Epithelial cell of prostate (primary cell): ENCODE results near the gene UVSSA.
"Not testable (repeated sequence)": the region's sequence is repeated elsewhere in the genome, so short reads cannot be mapped to it uniquely, and the experiment has no call there.

Experiments used
- DNase-seq: peaks from one replicate; pipeline ENCODE4 v3.0.0-alpha.2; 2011; ENCODE audit warnings: low read depth, low spot score
- H3K27ac ChIP-seq: fragments of 450-650 bp; 2 replicates; pipeline ENCODE4 v1.5.1; 2017; ENCODE audit warnings: mild to moderate bottlenecking

The UVSSA gene

DNA sequence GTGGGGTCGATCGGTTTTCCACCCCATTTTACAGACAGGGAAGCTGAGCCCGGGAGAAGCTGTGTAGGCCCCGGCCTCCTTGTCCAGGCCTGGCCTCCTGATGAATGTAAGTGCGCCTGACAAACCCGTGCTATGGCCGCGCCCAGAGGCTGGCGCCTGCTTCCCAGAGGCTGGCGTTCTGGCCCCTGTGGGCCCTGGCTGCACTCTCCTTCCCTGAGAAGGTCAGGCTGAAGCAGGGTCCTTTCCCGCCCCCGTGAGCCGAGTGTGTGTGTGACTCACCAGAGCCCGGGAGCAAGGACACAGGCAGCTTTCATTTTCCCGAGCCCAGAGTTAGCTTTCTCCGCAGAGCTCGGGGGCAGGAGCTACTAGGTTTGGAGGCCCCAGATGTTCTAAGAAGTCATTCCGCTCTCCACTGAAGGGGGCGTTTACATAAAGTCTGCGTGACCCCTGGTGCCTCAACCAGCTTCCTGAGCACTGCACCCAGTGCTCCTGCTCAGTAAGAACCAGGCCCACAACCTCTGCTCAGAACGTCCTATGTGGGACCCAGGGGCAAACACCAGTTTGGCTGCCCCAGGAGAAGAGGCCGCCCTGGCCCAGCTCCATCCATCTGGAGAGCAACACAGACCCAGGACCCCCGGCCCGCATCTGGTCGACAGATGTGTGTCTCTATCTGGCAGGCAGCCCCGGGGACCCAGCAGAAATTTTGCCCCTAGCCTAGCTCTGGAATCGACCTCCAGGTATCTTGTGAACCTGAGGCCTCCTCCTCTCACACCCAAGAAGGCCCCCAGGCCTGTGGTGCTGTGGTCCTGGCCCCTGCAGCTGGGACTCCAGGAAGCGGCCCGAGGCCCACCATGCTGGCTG, 13.6 kb downstream of the UVSSA start:
- H3K27ac ChIP-seq, result no peak overlapping the region

DNA sequence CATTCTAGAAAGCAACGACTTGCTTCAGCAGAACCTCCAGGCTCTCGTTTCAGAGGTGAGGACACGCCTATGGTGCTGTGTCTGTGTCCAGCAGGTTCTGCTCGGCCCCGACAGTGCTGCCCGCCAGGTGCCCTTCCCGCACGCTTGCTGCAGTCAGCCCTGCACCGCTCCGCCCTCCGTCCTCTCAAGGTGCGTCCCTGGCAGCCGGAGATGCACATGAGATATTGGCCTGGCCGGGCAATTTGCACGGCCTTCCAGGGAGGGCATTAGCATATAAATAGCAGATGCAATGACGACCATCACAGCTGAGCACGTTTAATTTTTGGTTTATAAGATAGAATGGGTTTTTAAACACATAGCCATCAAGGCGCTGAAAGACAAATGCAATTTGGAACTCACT, 14.4 kb downstream of the UVSSA start:
- no peak for DNase-seq
- no peak overlapping the region for H3K27ac ChIP-seq

More for the DNA sequence above, 13.6 kb downstream of the UVSSA start:
- DNase-seq, result no peak

DNA sequence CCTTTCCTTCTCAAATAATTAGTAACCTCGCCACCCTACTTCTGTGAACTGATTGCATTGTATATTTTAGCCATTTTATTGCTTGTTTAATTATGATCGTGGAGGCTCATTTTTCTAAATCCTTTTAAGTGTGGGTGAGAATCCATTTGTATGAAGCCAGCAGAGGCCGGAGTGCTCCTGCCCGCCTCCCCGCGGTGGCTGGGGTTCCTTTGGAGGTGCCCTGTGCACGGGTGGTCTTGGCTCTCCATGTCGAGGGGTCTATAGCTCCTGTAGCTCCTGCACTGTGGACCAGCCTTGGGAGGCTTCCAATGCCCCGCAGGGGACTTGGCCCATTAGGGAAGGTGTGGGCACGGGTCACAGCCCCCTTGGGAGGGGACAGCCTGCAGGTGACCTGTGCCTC, 15.0 kb downstream of the UVSSA start:
- DNase-seq, result no peak
- no peak overlapping the region for H3K27ac ChIP-seq

DNA sequence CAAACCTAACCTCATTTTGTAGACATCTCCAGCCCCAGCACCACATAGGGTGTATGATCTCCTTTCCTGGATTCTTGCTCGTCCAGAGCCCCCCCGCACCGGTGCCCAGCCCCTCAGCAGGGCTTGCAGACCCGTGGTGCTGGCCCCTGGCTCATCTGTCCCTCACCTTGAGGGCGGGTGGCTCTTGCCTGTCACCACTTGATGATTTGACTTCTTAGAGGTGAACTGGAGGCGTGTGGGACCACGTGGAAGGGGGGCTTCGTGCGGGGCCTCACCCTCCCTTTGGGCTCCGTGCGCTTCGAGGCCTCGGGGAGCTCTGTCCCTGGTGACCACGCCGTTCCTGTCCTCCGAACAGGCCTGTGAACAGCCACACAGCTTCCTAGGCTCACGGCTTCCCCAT, 15.5 kb downstream of the UVSSA start:
- no peak for DNase-seq
- no peak overlapping the region for H3K27ac ChIP-seq

DNA sequence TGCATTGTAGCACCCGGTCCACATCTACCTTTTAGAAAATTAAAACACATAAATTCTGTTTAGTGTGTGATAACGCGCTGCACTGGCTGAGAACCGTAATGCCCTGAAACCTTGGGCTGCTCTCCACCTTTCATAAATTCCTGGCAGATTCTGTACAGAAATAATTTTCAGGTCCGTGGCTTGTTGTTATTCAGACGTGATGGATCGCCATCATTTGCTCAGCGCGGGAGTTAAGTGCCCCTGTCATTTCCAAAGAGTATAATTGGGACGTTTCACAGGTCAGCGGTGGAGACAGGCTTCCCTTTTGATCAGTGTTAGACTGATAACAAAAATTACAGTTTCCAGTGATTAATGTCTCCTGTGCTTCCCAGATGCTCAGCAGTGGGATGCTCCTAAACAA, 16.5 kb downstream of the UVSSA start:
- no peak for DNase-seq
- H3K27ac ChIP-seq, result no peak overlapping the region

DNA sequence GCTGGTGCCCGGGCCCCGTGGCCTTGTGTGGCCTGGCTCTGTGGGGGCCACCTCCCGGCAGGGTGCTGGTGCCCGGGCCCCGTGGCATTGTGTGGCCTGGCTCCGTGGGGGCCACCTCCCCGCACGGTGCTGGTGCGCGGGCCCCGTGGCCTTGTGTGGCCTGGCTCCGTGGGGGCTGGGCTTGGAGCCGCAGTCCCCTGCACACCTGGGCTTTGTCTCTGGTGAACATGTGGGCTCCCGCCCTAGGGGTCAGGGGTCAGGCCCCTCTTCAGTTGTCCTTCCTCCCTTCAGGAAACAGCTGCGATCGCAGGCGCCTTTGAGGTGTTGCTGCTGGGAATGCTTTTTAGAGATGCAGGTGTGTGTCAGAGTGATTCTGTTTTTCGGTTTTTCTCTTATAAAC, 17.2 kb downstream of the UVSSA start:
- no peak for DNase-seq
- H3K27ac ChIP-seq, result no peak overlapping the region

DNA sequence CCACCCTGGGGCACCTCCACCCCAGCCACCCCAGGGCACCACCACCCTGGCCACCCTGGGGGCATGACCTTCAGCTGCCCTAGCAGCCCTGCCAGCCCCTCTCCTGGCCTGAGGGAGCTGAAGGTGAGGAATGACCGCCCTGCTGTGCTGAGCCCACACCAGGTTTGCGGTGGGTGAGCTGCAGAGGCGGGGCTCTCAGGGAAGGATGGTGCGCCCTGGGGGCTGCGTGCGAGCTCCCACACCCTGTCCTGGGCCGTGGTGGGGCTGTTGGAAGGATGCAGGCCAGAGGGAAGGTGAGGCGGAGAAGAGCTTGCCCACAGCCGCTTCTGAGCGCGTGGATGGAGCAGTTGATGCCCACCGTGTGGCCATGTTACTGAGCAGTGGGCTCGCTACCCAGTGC, 17.7 kb downstream of the UVSSA start:
- H3K27ac ChIP-seq, result no peak overlapping the region
- DNase-seq, result no peak

DNA sequence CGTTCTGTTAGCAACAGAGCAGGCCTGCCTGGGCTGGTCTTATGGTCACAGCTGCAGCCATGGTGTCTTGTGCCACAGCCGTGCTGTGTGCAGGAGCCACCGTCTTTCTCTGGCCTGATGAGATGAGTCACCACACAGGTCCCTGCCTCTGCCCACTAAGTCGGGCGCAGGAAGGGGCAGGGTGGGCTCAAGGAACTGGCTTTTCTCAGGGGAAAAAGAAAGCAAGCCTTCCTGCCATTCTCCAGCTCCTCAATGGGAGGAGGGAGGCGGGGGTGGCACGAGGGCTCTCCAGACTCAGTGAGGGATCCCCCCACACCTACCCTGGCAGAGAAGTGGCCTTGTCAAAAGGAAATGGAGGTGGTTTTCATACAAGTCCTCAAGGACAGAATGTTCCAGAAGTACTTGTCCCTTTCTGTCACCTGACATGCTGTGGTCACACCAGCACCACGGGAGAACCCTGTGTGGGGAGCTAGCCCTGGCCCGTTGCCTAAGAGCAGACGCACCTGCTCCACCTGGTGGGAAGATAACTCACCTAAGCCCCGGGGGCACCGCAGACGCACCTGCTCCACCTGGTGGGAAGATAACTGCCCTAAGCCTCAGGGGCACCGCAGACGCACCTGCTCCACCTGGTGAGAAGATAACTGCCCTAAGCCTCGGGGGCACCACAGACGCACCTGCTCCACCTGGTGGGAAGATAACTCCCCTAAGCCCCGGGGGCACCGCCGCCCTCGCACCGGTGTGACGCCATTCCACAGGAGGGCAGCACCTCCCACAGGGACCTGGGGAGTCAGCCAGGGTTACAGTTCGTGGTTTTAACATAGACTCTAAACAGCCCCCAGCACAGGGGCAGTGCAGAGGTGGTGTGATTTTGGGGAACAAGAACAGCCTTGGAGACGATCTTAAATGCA, 18.5 kb downstream of the UVSSA start:
- DNase-seq, result no peak
- no peak overlapping the region for H3K27ac ChIP-seq

DNA sequence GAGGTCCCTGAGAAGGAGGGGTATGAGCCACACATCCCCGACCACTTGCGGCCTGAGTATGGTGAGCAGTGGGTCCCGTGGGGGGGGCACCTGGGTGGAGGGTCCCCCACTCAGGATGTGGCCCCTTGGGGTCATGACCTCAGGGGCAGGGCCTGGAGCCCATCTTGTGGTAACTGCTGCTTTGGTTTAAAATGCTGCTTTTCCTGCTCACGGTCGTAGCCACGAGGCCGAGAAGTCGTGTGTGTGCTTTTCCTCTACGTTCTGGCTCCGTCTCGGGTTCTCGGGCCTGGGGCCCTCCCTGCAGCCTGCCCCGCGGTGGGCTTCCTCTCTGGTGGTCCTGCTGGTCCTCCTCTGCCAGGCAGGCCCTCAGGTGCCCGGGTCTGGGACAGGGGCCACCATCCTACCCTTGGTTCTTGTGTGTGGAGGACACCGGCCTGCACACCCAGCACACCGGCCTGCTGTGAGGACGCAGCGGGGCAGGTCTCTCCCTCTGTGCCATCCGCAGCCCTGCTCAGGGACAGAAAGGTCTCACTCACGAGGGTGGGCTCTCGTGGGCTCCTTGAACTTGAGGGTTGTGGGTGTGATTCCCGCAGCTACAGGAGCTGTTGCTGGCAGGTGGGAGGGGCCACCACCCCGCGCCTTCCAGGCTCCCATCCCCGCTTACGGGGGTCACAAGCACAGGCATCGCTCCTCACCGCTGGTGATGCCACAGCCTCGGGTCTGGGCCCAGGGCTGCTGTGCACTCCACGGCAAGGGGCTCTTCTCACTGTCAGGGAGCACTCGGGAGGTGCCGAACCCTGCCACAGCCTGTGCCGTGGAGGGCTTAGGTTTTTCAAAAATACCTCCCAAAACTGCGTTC, 19.6 kb downstream of the UVSSA start:
- no peak overlapping the region for H3K27ac ChIP-seq
- no peak for DNase-seq

DNA sequence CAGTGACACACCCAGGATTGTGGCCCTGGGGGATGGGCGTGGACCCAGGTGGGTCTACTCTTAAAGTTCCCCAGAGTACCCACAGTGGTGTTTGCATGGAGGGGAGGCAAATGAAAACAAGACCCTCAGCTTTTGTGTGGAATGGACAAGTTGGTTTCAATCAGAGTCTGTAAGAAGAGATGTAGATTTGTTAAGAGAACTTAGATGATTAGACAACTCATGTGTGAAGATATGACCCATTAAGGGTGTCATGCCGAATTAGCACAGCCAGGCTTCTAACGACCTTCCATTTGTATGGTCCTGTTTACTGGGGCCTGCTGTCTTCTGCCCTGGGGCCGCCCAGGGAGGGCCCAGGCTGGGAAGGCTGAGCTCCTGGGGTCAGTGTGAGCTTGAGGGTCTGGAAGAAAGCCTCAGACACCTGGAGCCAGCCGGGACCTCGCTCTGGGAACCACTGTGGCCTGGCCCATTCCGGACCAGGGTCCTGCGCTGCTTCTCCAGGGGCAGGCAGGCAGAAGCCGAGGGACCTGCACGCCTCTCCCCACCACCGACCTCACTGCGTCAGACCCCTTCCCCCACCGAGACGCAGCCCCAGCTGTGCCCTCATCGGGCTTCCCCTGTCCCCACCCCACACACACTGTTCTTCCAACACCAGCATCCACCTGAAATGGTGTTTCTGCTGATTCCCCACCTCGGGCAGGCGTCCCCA, 20.4 kb downstream of the UVSSA start:
- no peak for DNase-seq
- no peak overlapping the region for H3K27ac ChIP-seq

DNA sequence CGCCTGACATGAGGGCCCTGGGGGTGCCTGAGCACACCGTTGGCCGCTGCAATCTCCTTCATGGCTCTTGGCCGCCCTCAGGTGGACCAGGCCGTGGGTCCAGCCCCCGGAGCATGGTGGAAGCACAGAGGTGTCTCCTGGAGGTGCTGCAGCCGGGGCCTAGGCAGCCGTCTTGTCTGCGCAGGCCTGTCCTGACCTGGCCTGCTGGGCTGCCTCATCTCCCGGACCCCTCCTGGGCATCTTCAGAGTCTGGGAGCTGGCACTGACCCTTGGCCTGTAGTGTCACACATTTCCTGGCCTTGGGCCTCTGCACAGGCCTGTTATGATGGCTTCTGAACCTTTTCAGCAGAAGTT, 20.9 kb downstream of the UVSSA start:
- no peak for DNase-seq
- no peak overlapping the region for H3K27ac ChIP-seq

DNA sequence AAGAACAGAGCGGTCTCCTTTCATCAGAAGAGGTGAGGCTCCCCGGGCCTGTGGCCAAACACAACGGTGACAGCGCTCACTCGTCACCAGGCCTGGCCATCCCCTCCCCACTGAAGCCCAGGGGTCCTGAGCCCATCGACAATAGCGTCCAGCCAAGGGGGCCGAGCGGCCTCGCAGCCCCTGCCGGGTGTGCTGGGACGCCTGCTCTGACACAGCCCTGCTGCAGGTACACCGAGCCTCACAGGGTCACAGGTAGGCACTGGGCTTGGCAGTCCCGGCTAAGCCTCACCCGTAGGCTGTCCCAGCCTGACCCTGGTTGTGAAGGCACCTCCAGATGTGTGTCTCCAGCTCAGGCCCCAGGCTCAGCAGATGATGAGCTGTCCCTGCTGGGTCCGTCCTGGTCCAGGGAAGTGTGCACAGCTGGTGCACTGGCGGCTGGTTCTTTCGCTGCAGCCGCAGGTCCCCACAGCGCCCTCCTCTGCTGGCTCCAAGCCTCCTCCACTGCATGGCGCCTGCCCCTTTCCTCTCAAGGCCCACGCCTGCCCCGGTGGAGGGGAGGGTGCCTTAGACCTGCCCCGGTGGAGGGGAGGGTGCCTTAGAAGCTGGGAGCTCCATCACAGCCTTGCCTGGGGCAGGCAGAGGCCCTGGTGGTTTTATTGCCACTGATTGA, 21.5 kb downstream of the UVSSA start:
- no peak overlapping the region for H3K27ac ChIP-seq

DNA sequence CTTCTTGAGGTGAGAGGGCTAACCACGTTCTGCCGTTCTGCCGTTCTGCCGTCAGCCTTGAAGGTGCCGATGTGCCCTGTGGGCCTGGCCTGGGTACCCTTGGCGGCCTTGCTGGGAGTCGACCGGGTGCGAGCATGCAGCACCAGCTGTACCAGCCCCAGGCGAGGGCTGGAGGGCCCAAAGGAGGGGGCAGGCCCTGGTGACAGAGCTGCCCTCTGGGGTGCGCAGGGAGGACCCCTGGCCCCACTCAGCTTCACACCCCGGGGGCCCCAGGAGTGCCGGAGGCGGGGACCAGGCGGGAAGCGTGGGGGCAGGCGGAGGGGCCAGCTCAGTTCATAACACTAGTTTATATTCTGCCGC, 22.1 kb downstream of the UVSSA start:
- H3K27ac ChIP-seq, result no peak overlapping the region
- DNase-seq, result no peak

More for the DNA sequence above, 21.5 kb downstream of the UVSSA start:
- no peak for DNase-seq

DNA sequence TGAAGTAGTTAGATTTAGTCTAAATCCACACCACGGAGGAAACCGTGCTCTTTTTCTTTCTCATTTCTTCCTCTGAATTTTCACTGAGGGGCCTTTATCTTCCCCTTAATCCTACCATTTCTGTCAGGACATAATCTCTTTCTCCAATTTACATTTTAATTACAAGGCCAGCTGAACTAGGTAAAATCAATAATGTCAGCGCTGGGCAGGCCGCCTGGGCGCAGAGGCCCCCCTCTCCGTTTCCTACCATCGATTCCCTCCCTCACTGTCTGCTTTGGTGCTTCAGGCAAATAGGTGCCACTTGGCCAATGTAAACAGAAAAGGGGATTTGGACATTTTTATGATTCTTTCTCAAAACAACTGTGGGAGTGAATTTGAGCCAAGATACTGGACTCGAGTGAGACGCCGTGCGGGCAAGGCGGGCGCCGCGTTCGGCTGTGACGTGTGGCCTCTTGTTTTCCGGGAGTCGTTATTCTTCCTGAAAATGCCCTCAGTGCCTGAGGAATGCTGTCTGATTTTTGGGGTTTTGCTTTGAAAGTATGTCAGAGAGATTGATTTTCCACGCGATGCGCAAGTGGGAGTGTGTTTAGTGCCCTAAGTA, 22.6 kb downstream of the UVSSA start:
- H3K27ac ChIP-seq, result no peak overlapping the region
- DNase-seq, result no peak

DNA sequence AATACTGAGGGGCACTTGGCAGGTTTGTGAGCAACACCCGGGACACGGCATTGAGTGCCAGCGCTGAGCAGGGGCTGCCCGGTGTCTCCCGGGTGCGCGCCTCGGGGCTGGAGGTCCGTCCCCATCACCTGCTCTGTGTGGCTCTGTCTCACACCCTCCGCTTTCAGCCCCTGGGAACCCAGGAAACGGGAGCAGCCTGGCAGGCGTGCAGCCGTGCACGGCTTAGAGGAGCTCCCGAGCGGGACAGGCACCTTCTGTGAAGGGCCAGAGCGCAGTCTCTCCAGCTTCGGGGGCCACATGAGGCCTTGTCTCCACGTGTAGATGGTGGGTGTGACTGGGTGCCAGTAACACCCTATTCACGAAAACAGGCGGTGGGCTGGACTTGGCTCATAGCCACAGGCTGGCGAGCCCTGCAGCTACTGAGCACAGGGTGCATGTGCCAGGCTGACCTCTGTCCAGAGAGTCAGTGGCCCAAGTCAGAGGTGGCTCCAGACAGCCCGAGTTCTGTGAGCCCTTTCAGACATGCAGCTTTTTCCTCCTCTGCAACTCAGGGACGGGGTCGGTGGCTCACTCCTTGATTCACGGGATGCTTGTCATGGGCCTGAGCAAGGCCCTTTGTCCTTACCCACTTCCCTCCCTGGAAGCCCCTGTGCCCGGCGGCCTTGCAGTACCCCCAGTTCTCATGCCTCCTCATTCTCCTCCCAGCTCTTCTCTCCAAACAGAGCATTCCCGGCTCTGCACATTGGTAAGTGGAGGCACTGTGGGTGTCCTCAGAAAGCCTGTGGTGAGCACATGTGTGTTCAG, 23.5 kb downstream of the UVSSA start:
- no peak for DNase-seq
- H3K27ac ChIP-seq, result no peak overlapping the region

DNA sequence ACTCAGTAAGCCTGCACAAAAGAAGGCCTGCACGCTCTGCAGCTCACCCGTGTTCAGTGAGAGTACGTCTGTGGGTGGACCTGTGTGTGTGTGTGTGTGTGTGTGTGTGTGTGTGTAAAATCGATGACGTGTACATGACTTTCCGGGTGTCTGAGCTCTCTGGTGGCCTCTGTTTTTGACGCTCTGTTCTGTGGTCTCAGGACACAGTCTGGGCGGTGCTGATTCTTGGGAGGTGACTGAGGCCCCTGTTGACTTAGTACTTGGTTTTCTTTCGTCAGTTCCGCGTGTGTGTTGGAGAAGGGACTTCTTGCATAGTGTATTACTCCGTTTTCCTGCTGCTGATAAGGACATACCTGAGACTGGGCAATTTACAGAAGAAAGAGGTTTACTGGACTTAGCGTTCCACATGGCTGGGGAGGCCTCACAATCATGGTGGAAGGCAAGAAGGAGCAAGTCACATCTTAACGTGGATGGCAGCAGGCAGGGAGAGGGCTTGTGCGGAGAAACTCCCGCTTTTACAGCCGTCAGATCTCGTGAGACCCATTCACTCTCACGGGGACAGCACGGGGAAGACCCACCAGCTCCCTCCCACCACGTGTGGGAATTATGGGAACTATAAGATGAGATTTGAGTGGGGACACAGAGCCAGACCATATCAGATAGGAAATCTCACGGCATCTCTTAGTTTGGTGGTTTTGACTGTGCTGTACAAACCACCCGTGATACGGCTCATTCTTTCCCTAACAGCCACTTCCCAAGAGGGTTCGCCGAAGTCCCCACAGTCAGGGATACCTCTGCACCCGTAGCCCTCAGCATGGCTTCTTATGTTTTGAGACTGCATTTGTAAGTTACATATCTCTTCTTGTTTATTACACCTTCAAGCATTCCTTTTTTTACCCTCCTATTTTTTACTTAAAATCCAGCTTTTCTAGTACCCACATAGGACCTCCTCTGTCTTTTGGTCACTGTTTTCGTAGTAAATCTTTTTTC, 24.5 kb downstream of the UVSSA start:
- no peak for DNase-seq
- no peak overlapping the region for H3K27ac ChIP-seq

DNA sequence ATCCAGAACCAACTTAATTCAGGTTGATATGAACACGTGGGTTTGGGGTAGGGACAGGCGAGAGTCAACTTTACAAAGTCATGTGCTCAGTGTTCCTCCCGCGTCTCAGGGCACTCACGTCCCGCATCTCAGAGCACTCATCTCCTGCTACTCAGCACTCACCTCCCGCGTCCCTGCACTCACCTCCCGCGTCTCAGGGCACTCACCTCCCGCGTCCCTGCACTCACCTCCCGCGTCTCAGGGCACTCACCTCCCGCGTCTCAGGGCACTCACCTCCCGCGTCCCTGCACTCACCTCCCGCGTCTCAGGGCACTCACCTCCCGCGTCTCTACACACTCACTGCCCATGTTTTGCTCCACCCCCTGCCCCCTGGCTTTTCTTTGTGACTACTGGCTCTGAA, 25.6 kb downstream of the UVSSA start:
- DNase-seq, H3K27ac ChIP-seq: not testable (repeated sequence)
